SK-N-SH (cell line): ENCODE results near the gene NRG3. TPM values are rescaled to one million over a fixed set of nuclear protein-coding genes. Genes with fewer than 3 reads are reported as not detected.

Experiments used
- CTCF ChIA-PET: fragments of 300-600, 350-600 bp; formaldehyde crosslinking; extraction: SDS; loops from one replicate; lab custom pipeline; 2021; lab: Yijun Ruan, JAX
- POLR2A ChIA-PET: fragments of 350-600 bp; sonication (Branson Sonifier 250); formaldehyde crosslinking; extraction: SDS; loops from one replicate; lab custom pipeline; 2020; ENCODE audit warnings: antibody characterized with exemption, inconsistent platforms; lab: Yijun Ruan, JAX
- DNase-seq: peaks from one replicate; pipeline ENCODE4 v3.0.0; 2012
- H2AFZ ChIP-seq: fragments of 200-600 bp; sonication (generic); 2 replicates; pipeline ENCODE4 v1.8.1; 2016; ENCODE audit warnings: antibody characterized with exemption, mild to moderate bottlenecking, low read depth
- H3F3A ChIP-seq: fragments of 200-600 bp; sonication (generic); replicated peaks from 2 replicates; pipeline ENCODE3; 2016; ENCODE audit warnings: antibody characterized with exemption, mild to moderate bottlenecking; ENCODE audit not compliant: insufficient read depth
- H3K27ac ChIP-seq, 2 experiments: fragments of 200-500 bp in 1 of 2; fragments of 200-600 bp in 1 of 2; sonication (Bioruptor generic) in 1 of 2; sonication (generic), shearing (Covaris generic) in 1 of 2; 2 replicates each; pipeline versions ENCODE4 v1.5.1 to v1.6.1; 2014 to 2016; ENCODE audit warnings: low read depth in 2 of 2, inconsistent platforms in 1 of 2, low read length in 1 of 2, mild to moderate bottlenecking in 1 of 2, mixed read lengths in 1 of 2
- H3K27me3 ChIP-seq: fragments of 200-600 bp; sonication (generic), shearing (Covaris generic); 2 replicates; pipeline ENCODE4 v1.6.1; 2016; ENCODE audit warnings: mixed run types; ENCODE audit not compliant: insufficient read depth
- H3K36me3 ChIP-seq, 2 experiments: fragments of 200-500 bp in 1 of 2; fragments of 200-600 bp in 1 of 2; sonication (Bioruptor generic) in 1 of 2; sonication (generic) in 1 of 2; replicated peaks in 1 of 2; 2 replicates each; pipeline versions ENCODE3 to v1.5.1; 2014 to 2016; ENCODE audit warnings: low read length in 1 of 2, mild to moderate bottlenecking in 1 of 2; ENCODE audit not compliant: insufficient read depth in 2 of 2, control insufficient read depth in 1 of 2
- H3K4me1 ChIP-seq, 2 experiments: fragments of 200-500 bp in 1 of 2; fragments of 200-600 bp in 1 of 2; sonication (Bioruptor generic) in 1 of 2; sonication (generic), shearing (Covaris generic) in 1 of 2; 2 replicates each; pipeline versions ENCODE4 v1.5.1 to v1.6.1; 2014 to 2016; ENCODE audit warnings: low read depth in 1 of 2, low read length in 1 of 2, mixed run types in 1 of 2; ENCODE audit not compliant: insufficient read depth in 2 of 2, control insufficient read depth in 1 of 2
- H3K4me2 ChIP-seq: fragments of 200-600 bp; sonication (generic), shearing (Covaris generic); 2 replicates; pipeline ENCODE4 v1.6.1; 2017; ENCODE audit warnings: mixed run types
- H3K4me3 ChIP-seq, 2 experiments: fragments of 200-500 bp in 1 of 2; fragments of 200-600 bp in 1 of 2; sonication (Bioruptor generic) in 1 of 2; sonication (generic), shearing (Covaris generic) in 1 of 2; 2 replicates each; pipeline versions ENCODE4 v1.5.1 to v1.8.1; 2014 to 2016; ENCODE audit warnings: low read depth in 2 of 2, inconsistent platforms in 1 of 2, low read length in 1 of 2, mild to moderate bottlenecking in 1 of 2, mixed read lengths in 1 of 2, moderate library complexity in 1 of 2
- H3K79me2 ChIP-seq: fragments of 200-600 bp; sonication (generic); 2 replicates; pipeline ENCODE4 v1.8.1; 2017; ENCODE audit warnings: mild to moderate bottlenecking; ENCODE audit not compliant: insufficient read depth
- H3K9ac ChIP-seq: fragments of 200-600 bp; sonication (generic); 2 replicates; pipeline ENCODE4 v1.6.1; 2017; ENCODE audit warnings: mixed run types
- H3K9me2 ChIP-seq: fragments of 200-600 bp; sonication (generic); 2 replicates; pipeline ENCODE4 v1.6.1; 2017; ENCODE audit warnings: mixed run types
- H3K9me3 ChIP-seq: fragments of 200-600 bp; sonication (generic); 2 replicates; pipeline ENCODE4 v1.6.1; 2017; ENCODE audit warnings: mixed run types, mild to moderate bottlenecking, moderate library complexity
- H4K20me1 ChIP-seq: fragments of 200-600 bp; sonication (generic); 2 replicates; pipeline ENCODE4 v1.6.1; 2017; ENCODE audit warnings: mild to moderate bottlenecking, mixed run types; ENCODE audit not compliant: insufficient read depth
- ELF1 ChIP-seq: IDR thresholded peaks from 2 replicates; pipeline ENCODE4 v1.4.0; 2012
- FOXJ3 ChIP-seq: sonication (generic); formaldehyde crosslinking; IDR thresholded peaks from 2 replicates; pipeline ENCODE4 v1.5.1; 2020; ENCODE audit warnings: mild to moderate bottlenecking, missing genetic modification reagents
- GABPA ChIP-seq: IDR thresholded peaks from 2 replicates; pipeline ENCODE4 v1.4.0; 2012; ENCODE audit warnings: low read depth, mild to moderate bottlenecking
- GATA2 ChIP-seq: sonication (generic); formaldehyde crosslinking; IDR thresholded peaks from 2 replicates; pipeline ENCODE4 v1.5.0; 2020; ENCODE audit warnings: mild to moderate bottlenecking, missing genetic modification reagents
- IRF3 ChIP-seq: fragments of 150-350 bp; IDR thresholded peaks from 2 replicates; pipeline ENCODE4 v1.6.1; 2016; ENCODE audit warnings: mild to moderate bottlenecking, low read depth, low read length
- JUND ChIP-seq: IDR thresholded peaks from 2 replicates; pipeline ENCODE4 v1.4.0; 2012
- MAX ChIP-seq: IDR thresholded peaks from 2 replicates; pipeline ENCODE4 v1.4.0; 2012; ENCODE audit warnings: low read depth
- NFIC ChIP-seq: IDR thresholded peaks from 2 replicates; pipeline ENCODE4 v1.4.0; 2012; ENCODE audit warnings: borderline replicate concordance
- NRF1 ChIP-seq: IDR thresholded peaks from 2 replicates; pipeline ENCODE4 v1.6.1; 2012; ENCODE audit warnings: low read depth, mild to moderate bottlenecking, low read length
- RAD21 ChIP-seq: IDR thresholded peaks from 2 replicates; pipeline ENCODE4 v1.6.1; 2012; ENCODE audit warnings: mild to moderate bottlenecking, low read length
- RCOR1 ChIP-seq: fragments of 150-350 bp; IDR thresholded peaks from 2 replicates; pipeline ENCODE4 v1.6.1; 2017; ENCODE audit warnings: antibody characterized with exemption, low read length
- REST ChIP-seq: IDR thresholded peaks from 2 replicates; pipeline ENCODE4 v1.6.1; 2012; ENCODE audit warnings: mild to moderate bottlenecking, low read depth, low read length, moderate library complexity
- SIN3A ChIP-seq: IDR thresholded peaks from 2 replicates; pipeline ENCODE4 v1.6.1; 2012; ENCODE audit warnings: low read depth, mild to moderate bottlenecking, low read length, moderate library complexity, borderline replicate concordance
- SMC3 ChIP-seq: IDR thresholded peaks from 2 replicates; pipeline ENCODE4 v1.6.1; 2012; ENCODE audit warnings: low read depth, low read length, improper control_type of control experiment
- TAF1 ChIP-seq: IDR thresholded peaks from 2 replicates; pipeline ENCODE4 v1.6.1; 2012; ENCODE audit warnings: low read depth, mild to moderate bottlenecking, low read length, moderate library complexity, borderline replicate concordance
- USF1 ChIP-seq: IDR thresholded peaks from 2 replicates; pipeline ENCODE4 v1.4.0; 2012; ENCODE audit warnings: low read depth, borderline replicate concordance
- ZBTB33 ChIP-seq: IDR thresholded peaks from 2 replicates; pipeline ENCODE4 v1.4.0; 2012; ENCODE audit warnings: low read depth, borderline replicate concordance
- WGBS: methylation state at CpG from one replicate; pipeline ENCODE4 v1.1.6; 2017; ENCODE audit warnings: low lambda C conversion rate; 5-methylcytosine and 5-hydroxymethylcytosine counted together
- polyA plus RNA-seq, 3 experiments: library from polyadenylated mRNA; depleted of rRNA; stranded (reverse); fragments of >200 nt; gene quantifications; 2 replicates each; pipeline ENCODE4 v1.2.3, GENCODE V29; 2012

NRG3 gene
- polyA plus RNA-seq, 1 of the 3 experiments (the other 2 are of a cell fraction) = 0.03 TPM

GRCh38 chr10:82622479-82622878 lies 747.5 kb downstream of the NRG3 start:
- ChIA-PET CTCF (no interaction called here), POLR2A (no interaction called here)
- Histone ChIP-seq H3K36me3 (no peaks in the 10 kb centered on the region), H3K27ac (no peak overlapping the region), H3K9me2 (no peaks in the 10 kb centered on the region), H3K9me3 (no peaks in the 10 kb centered on the region), H3K4me1 (no peaks in the 10 kb centered on the region; a peak in 2 of 4 replicates), H2AFZ (no peak overlapping the region), H3F3A (no peaks in the 10 kb centered on the region), H3K9ac (no peak overlapping the region), H3K27me3 (no peaks in the 10 kb centered on the region), H4K20me1 (no peaks in the 10 kb centered on the region), H3K4me2 (no peak overlapping the region), H3K79me2 (no peaks in the 10 kb centered on the region), H3K4me3 (no peak overlapping the region)
- no peak for DNase-seq
- TF ChIP-seq IRF3 (no peak), NRF1 (no peak), ZBTB33 (no peak), SMC3 (no peak), RAD21 (no peak), USF1 (no peak), ELF1 (no peak), JUND (no peak), GABPA (no peak), NFIC (no peak), SIN3A (no peak)
- WGBS = 80% methylated on average over 5 of the region's 5 CpGs

GRCh38 chr10:82625512-82626189 lies 750.7 kb downstream of the NRG3 start:
- no peaks in the 10 kb centered on the region for H3K79me2 ChIP-seq
- no peaks in the 10 kb centered on the region for H3K27me3 ChIP-seq
- ChIA-PET CTCF (interaction anchor here (1.0 kb wide), 1 partner anchor 252 kb away, joined by 4 read pairs; no protein-coding TSS in a partner anchor), POLR2A (interaction anchor here (0.6 kb wide), 1 partner anchor 233 kb away, joined by 4 read pairs; no protein-coding TSS in a partner anchor)
- H3K9ac ChIP-seq = no peak overlapping the region
- H3K9me3 ChIP-seq = no peaks in the 10 kb centered on the region
- no peak overlapping the region for H3K4me3 ChIP-seq
- H3K4me1 ChIP-seq = no peaks in the 10 kb centered on the region; a peak in 2 of 4 replicates
- no peaks in the 10 kb centered on the region for H3K36me3 ChIP-seq
- no peaks in the 10 kb centered on the region for H4K20me1 ChIP-seq
- H3K27ac ChIP-seq = peak overlapping the region in 1 of 2 experiments; percentile 95; a peak in 2 of 4 replicates
- DNase-seq = peak; percentile 39
- no peaks in the 10 kb centered on the region for H3K9me2 ChIP-seq
- H3F3A ChIP-seq = no peaks in the 10 kb centered on the region
- H3K4me2 ChIP-seq = no peak overlapping the region
- H2AFZ ChIP-seq = no peak overlapping the region
- TF ChIP-seq ZBTB33 (no peak), FOXJ3 (CRISPR knock-in tag) (peak; percentile 98), TAF1 (no peak), RCOR1 (peak; percentile 92), GATA2 (CRISPR knock-in tag) (peak; percentile 96), REST (no peak), MAX (no peak)
